PFSK-1 (cell line): ENCODE data around the gene SETD5.

Source experiments
- FOXP2 ChIP-seq: optimal IDR thresholded peaks from 2 replicates; pipeline ENCODE3; 2011; ENCODE audit warnings: borderline replicate concordance, control low read depth, inconsistent platforms; ENCODE audit not compliant: insufficient read depth; ENCODE audit errors: extremely low read length, extremely low read depth
- POLR2AphosphoS5 ChIP-seq: IDR thresholded peaks from 2 replicates; pipeline ENCODE4 v1.6.1; 2012; ENCODE audit warnings: low read depth, mild to moderate bottlenecking, control low read depth, low read length, moderate library complexity
- REST ChIP-seq, 2 experiments: IDR thresholded peaks; 2 replicates each; pipeline versions ENCODE4 v1.6.1 to v1.8.0; 2011 to 2012; ENCODE audit warnings: low read depth in 2 of 2, low read length in 2 of 2, control low read depth in 1 of 2, inconsistent platforms in 1 of 2, mild to moderate bottlenecking in 1 of 2, moderate library complexity in 1 of 2; ENCODE audit not compliant: insufficient read depth in 1 of 2
- SIN3A ChIP-seq: IDR thresholded peaks from 2 replicates; pipeline ENCODE4 v1.6.1; 2012; ENCODE audit warnings: mild to moderate bottlenecking, low read length, moderate library complexity, borderline replicate concordance; ENCODE audit not compliant: insufficient read depth
- TAF1 ChIP-seq: IDR thresholded peaks from 2 replicates; pipeline ENCODE4 v1.6.1; 2012; ENCODE audit warnings: low read length, control low read depth, borderline replicate concordance; ENCODE audit not compliant: insufficient read depth

Gene SETD5

DNA sequence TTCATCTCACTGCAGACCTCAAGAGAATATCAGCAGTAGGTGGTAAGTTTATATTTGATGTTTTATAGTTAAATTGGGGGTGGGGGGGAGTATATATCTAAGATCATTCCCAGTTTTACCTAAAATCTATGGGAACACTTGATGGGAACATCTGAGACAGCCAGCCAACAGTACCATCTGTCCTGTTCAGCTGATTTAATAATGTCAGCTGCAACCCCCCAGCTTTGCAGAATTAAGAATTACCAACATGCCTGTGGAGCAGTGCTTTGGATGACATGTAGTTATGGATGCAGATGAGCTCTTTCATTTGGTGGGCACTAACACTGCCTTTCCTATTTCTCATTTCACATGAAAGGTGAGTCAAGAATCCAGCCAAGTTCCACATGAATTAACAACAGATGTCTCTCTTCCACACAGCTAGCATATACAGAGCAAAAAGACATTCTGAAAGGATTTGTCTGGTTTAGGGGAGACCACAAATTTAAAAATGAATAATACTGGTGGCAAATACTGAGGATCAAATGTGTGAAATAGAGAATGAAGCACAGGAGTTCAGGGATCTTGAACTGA lies 76.2 kb downstream of the SETD5 start:
- TF ChIP-seq POLR2AphosphoS5, result no peak
- no peak for TF ChIP-seq SIN3A

DNA sequence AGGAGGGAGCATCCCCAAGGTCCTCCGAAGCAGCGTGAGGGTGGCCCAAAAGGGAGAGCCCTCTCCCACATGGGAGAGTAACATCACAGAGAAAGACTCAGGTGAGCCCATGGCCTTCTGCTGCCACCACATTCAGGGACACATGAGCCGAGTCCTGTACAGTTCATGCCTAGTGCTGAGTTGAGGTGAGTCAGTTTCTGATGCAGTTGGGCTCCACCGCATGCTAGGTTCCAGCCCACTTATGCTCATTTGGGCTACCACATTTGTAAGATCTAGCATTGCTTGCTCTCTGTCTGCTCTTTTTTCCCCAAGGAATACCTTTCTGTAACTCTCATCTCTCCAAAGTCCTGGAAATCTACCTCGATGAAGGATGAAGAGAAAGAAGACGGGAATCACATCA lies 77.1 kb downstream of the SETD5 start:
- TF ChIP-seq REST (IDR thresholded peaks at IDR 0.05; ENCODE audit: insufficient read depth in 1 of 2, low read depth in 2 of 2, low read length in 2 of 2), result no peak
- TF ChIP-seq FOXP2, result no peak
- TF ChIP-seq POLR2AphosphoS5, result no peak
- no peak for TF ChIP-seq SIN3A
- TF ChIP-seq TAF1, result no peak

DNA sequence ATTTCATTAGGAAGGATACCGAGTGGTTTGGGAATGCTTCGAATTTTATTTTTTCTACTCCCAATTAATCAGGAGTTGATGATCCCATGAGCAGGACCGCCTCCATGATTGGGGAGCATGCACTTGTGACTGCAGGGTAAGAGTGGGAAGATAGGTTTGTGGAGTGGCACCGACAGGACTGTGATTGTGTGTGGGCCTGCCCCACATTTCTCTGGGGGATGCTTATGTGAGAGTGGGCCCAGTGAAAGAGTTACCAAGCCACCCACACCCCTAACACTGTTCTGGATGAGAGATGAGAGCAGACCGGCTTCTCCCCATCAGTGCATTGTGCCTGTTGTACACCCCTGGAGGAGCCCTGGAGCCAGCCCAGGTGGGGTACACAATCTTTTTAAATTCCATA lies 79.5 kb downstream of the SETD5 start:
- TF ChIP-seq SIN3A (no peak), TAF1 (no peak), FOXP2 (no peak), REST (IDR thresholded peaks at IDR 0.05; ENCODE audit: insufficient read depth in 1 of 2, low read depth in 2 of 2, low read length in 2 of 2) (no peak), POLR2AphosphoS5 (no peak)

GRCh38 chr3:9480265-9480664 lies 82.8 kb downstream of the SETD5 start:
- no peak for TF ChIP-seq REST (IDR thresholded peaks at IDR 0.05; ENCODE audit: insufficient read depth in 1 of 2, low read depth in 2 of 2, low read length in 2 of 2)
- TF ChIP-seq TAF1, result no peak
- TF ChIP-seq FOXP2, result no peak
- no peak for TF ChIP-seq SIN3A
- TF ChIP-seq POLR2AphosphoS5, result no peak

GRCh38 chr3:9485248-9485647 lies 87.8 kb downstream of the SETD5 start:
- no peak for TF ChIP-seq SIN3A
- no peak for TF ChIP-seq REST (IDR thresholded peaks at IDR 0.05; ENCODE audit: insufficient read depth in 1 of 2, low read depth in 2 of 2, low read length in 2 of 2)
- TF ChIP-seq POLR2AphosphoS5, result no peak
- no peak for TF ChIP-seq TAF1
- TF ChIP-seq FOXP2, result no peak
